ENCODE data around the gene CFAP91.

The CFAP91 gene

GRCh38 chr3:119723022-119723421, 20.2 kb downstream of the CFAP91 start:
- no peaks in the 10 kb centered on the region for H3K9me3 Mint-ChIP-seq
- H3K27ac Mint-ChIP-seq = no peak overlapping the region
- no peak for TF ChIP-seq CTCF (IDR thresholded peaks at IDR 0.05)
- DNase-seq = no peak
- no peaks in the 10 kb centered on the region for H3K27me3 Mint-ChIP-seq (ENCODE audit: low read depth, poor library complexity)
- no peak overlapping the region for H3K4me3 Mint-ChIP-seq
- H3K36me3 Mint-ChIP-seq (ENCODE audit: low read depth) = peaks cover 36% of the 10 kb centered on the region
- H3K4me1 Mint-ChIP-seq = no peaks in the 10 kb centered on the region

GRCh38 chr3:119726909-119727308, 24.1 kb downstream of the CFAP91 start:
- H3K27ac Mint-ChIP-seq = no peak overlapping the region
- H3K9me3 Mint-ChIP-seq = no peaks in the 10 kb centered on the region
- no peak for DNase-seq
- no peak for TF ChIP-seq CTCF (IDR thresholded peaks at IDR 0.05)
- H3K36me3 Mint-ChIP-seq (ENCODE audit: low read depth) = peaks cover 35% of the 10 kb centered on the region
- H3K4me3 Mint-ChIP-seq = no peak overlapping the region
- H3K27me3 Mint-ChIP-seq (ENCODE audit: low read depth, poor library complexity) = no peaks in the 10 kb centered on the region
- no peaks in the 10 kb centered on the region for H3K4me1 Mint-ChIP-seq

- Mint-ChIP-seq H3K27ac (no peak overlapping the region), H3K4me3 (no peak overlapping the region), H3K9me3 (no peaks in the 10 kb centered on the region), H3K27me3 (ENCODE audit: low read depth, poor library complexity) (no peaks in the 10 kb centered on the region), H3K4me1 (no peaks in the 10 kb centered on the region), H3K36me3 (ENCODE audit: low read depth) (peaks cover 57% of the 10 kb centered on the region)
- no peak for DNase-seq
- no peak for TF ChIP-seq CTCF (IDR thresholded peaks at IDR 0.05)
These were observed 27.2 kb downstream of the CFAP91 start for GRCh38 chr3:119729996-119730395.

GRCh38 chr3:119731560-119732343, 28.9 kb downstream of the CFAP91 start:
- no peak for DNase-seq
- H3K4me3 Mint-ChIP-seq = no peak overlapping the region
- H3K27ac Mint-ChIP-seq = no peak overlapping the region
- H3K9me3 Mint-ChIP-seq = no peaks in the 10 kb centered on the region
- peaks cover 74% of the 10 kb centered on the region for H3K36me3 Mint-ChIP-seq (ENCODE audit: low read depth)
- no peak for TF ChIP-seq CTCF (IDR thresholded peaks at IDR 0.05)
- no peaks in the 10 kb centered on the region for H3K4me1 Mint-ChIP-seq
- no peaks in the 10 kb centered on the region for H3K27me3 Mint-ChIP-seq (ENCODE audit: low read depth, poor library complexity)

GRCh38 chr3:119733812-119734211, 31.0 kb downstream of the CFAP91 start:
- no peak overlapping the region for H3K4me3 Mint-ChIP-seq
- no peaks in the 10 kb centered on the region for H3K4me1 Mint-ChIP-seq
- peaks cover 73% of the 10 kb centered on the region for H3K36me3 Mint-ChIP-seq (ENCODE audit: low read depth)
- no peaks in the 10 kb centered on the region for H3K9me3 Mint-ChIP-seq
- DNase-seq = no peak
- no peak overlapping the region for H3K27ac Mint-ChIP-seq
- no peak for TF ChIP-seq CTCF (IDR thresholded peaks at IDR 0.05)
- H3K27me3 Mint-ChIP-seq (ENCODE audit: low read depth, poor library complexity) = no peaks in the 10 kb centered on the region

GRCh38 chr3:119738741-119739140, 35.9 kb downstream of the CFAP91 start:
- Mint-ChIP-seq H3K4me1 (no peaks in the 10 kb centered on the region), H3K27me3 (ENCODE audit: low read depth, poor library complexity) (no peaks in the 10 kb centered on the region), H3K27ac (no peak overlapping the region), H3K9me3 (no peaks in the 10 kb centered on the region), H3K4me3 (no peak overlapping the region), H3K36me3 (ENCODE audit: low read depth) (peaks cover 66% of the 10 kb centered on the region)
- DNase-seq = no peak
- no peak for TF ChIP-seq CTCF (IDR thresholded peaks at IDR 0.05)
